GM12891 (cell line): ENCODE measurements around the gene LRRFIP2.

Experiments used
- PAX5 ChIP-seq: IDR thresholded peaks from 2 replicates; pipeline ENCODE4 v1.6.1; 2011; ENCODE audit warnings: low read length, moderate library complexity, mild to moderate bottlenecking; ENCODE audit not compliant: insufficient read depth, severe bottlenecking
- POLR2A ChIP-seq: IDR thresholded peaks from 2 replicates; pipeline ENCODE4 v1.6.1; 2011; ENCODE audit warnings: low read depth, low read length, control low read depth
- POLR2AphosphoS5 ChIP-seq: IDR thresholded peaks from 2 replicates; pipeline ENCODE4 v1.6.1; 2011; ENCODE audit warnings: low read depth, low read length, control low read depth
- SPI1 ChIP-seq: IDR thresholded peaks from 2 replicates; pipeline ENCODE4 v1.6.1; 2011; ENCODE audit warnings: low read depth, low read length, control low read depth
- TAF1 ChIP-seq: IDR thresholded peaks from 2 replicates; pipeline ENCODE4 v1.6.1; 2011; ENCODE audit warnings: low read depth, low read length, control low read depth

DNA sequence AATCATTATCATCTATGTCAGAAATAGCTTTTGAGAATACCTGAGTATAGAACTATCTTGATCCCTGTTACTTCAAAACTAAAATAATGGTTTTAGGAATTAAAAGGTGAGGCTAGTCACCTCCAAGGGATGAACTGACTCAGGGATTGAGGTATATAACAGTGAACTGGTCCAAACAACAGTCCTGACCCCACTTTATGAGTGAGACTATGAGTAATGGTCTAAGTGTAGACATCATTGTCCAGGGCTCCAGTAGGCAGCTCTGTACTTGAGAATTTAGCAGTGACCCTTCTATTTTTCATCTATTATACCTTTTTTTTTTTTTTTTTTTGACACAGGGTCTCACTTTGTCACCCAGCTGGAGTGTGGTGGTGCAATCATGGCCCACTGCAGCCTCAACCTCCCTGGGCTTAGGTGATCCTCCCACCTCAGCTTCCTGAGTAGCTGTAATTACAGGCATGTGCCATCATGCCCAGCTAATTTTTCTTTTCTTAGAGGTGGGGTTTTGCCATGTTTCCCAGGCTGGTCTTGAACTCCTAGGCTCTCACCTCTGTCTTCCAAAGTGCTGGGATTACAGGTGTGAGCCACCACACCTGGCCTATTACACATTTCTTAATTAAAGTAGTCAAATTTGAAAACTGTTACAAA lies 144.7 kb downstream of the LRRFIP2 start:
- no peak for TF ChIP-seq TAF1
- no peak for TF ChIP-seq POLR2A
- no peak for TF ChIP-seq POLR2AphosphoS5
- no peak for TF ChIP-seq SPI1
- no peak for TF ChIP-seq PAX5
